Measurements from ENCODE around the gene ATOX1.
"Not testable (repeated sequence)": the region's sequence is repeated elsewhere in the genome, so short reads cannot be mapped to it uniquely, and the experiment has no call there.

Gene ATOX1

GRCh38 chr5:151700296-151700695 is 58.1 kb downstream of the ATOX1 start:
- peaks cover 16% of the 10 kb centered on the region for H3K4me1 Mint-ChIP-seq
- H3K9me3 Mint-ChIP-seq = no peaks in the 10 kb centered on the region

GRCh38 chr5:151699071-151699901 is 59.1 kb downstream of the ATOX1 start:
- Mint-ChIP-seq H3K36me3 (no peaks in the 10 kb centered on the region), H3K9me3 (no peaks in the 10 kb centered on the region), H3K4me1 (peaks cover 16% of the 10 kb centered on the region), H3K4me3 (no peak overlapping the region), H3K27me3 (peaks cover 8% of the 10 kb centered on the region), H3K27ac (no peak overlapping the region)
- ATAC-seq = no peak

More at GRCh38 chr5:151700296-151700695, 58.1 kb downstream of the ATOX1 start:
- H3K27ac Mint-ChIP-seq = no peak overlapping the region
- no peaks in the 10 kb centered on the region for H3K36me3 Mint-ChIP-seq
- H3K4me3 Mint-ChIP-seq = no peak overlapping the region
- H3K27me3 Mint-ChIP-seq = peaks cover 8% of the 10 kb centered on the region
- no peak for ATAC-seq

DNA sequence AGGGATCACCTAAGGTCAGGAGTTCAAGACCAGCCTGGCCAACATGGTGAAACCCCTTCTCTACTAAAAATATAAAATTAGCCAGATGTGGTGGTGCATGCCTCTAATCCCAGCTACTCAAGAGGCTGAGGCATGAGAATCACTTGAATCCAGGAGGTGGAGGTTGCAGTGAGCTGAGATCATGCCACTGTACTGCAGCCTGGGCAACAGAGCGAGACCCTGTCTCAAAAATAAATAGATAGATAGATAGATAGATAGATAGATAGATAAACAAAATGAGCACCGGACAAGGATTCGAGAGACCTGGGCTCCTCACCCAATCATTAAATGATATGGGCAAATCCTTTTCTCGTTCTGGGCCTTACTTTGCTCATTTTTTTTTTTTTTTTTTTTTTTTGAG is 60.4 kb downstream of the ATOX1 start:
- H3K27ac Mint-ChIP-seq, H3K9me3 Mint-ChIP-seq, H3K36me3 Mint-ChIP-seq, H3K4me3 Mint-ChIP-seq, H3K27me3 Mint-ChIP-seq, ATAC-seq: not testable (repeated sequence)
- H3K4me1 Mint-ChIP-seq = peaks cover 10% of the 10 kb centered on the region

- ATAC-seq = no peak
- Mint-ChIP-seq H3K4me3 (no peak overlapping the region), H3K36me3 (no peaks in the 10 kb centered on the region), H3K27ac (no peak overlapping the region), H3K27me3 (peaks cover 8% of the 10 kb centered on the region), H3K9me3 (no peaks in the 10 kb centered on the region), H3K4me1 (peaks cover 7% of the 10 kb centered on the region)
These were observed 61.0 kb downstream of the ATOX1 start for GRCh38 chr5:151697452-151697851.

GRCh38 chr5:151696470-151697061 is 61.9 kb downstream of the ATOX1 start:
- Mint-ChIP-seq H3K4me3 (no peak overlapping the region), H3K27me3 (peaks cover 8% of the 10 kb centered on the region), H3K4me1 (peaks cover 7% of the 10 kb centered on the region), H3K9me3 (no peaks in the 10 kb centered on the region), H3K27ac (no peak overlapping the region), H3K36me3 (no peaks in the 10 kb centered on the region)
- no peak for ATAC-seq

DNA sequence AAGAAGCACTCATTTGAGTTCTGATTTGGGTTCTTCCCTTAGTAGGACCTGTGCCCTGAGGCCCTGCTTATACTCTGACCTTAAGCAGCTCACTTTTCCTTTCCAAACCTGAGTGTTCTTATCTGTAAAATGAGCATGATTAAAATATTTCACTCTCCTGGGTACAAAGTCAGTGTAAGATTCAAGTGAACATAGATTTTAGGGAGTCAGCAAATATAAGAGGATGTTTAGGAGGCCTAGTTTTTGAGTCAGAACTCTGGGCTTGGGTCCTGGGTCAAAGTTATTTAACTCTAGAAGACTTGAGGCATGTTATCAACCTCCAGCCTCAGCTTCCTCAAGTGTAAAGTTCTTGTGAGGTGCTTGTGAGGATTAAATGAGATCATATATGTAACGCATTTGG is 63.0 kb downstream of the ATOX1 start:
- H3K4me1 Mint-ChIP-seq = peaks cover under 1% of the 10 kb centered on the region
- peaks cover 8% of the 10 kb centered on the region for H3K27me3 Mint-ChIP-seq
- no peaks in the 10 kb centered on the region for H3K9me3 Mint-ChIP-seq
- no peaks in the 10 kb centered on the region for H3K36me3 Mint-ChIP-seq
- no peak overlapping the region for H3K27ac Mint-ChIP-seq
- H3K4me3 Mint-ChIP-seq = no peak overlapping the region
- no peak for ATAC-seq

DNA sequence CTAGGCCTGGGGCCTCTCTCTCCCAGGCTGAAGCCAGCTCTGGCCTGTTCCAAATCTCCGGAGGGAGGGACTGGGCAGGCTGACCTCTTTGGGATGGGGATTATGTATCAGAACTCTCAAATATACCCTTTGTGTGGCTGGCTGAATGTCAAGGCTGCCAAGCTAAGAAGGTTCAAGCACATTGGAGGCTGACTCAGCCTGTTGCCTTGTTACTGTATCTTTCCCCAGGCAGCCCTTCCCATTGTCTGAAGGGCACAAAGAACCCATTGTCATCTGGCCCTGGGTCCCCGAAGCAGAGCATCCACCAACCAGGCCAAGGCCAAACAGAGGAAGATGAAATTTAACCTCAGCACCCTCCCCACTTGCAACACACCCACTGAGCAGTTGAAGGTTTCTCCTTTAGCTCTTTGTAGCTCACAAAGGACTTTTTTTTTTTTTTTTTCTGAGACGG is 64.4 kb downstream of the ATOX1 start:
- Mint-ChIP-seq H3K9me3 (no peaks in the 10 kb centered on the region), H3K4me3 (no peak overlapping the region), H3K4me1 (no peaks in the 10 kb centered on the region), H3K27ac (no peak overlapping the region), H3K27me3 (peaks cover 12% of the 10 kb centered on the region), H3K36me3 (no peaks in the 10 kb centered on the region)
- ATAC-seq = no peak
